MM.1S (cell line): Measurements from ENCODE around the gene TP63.

Experiments
- DNase-seq: peaks from one replicate; pipeline ENCODE4 v3.0.0-alpha.2; 2015
- H2AFZ ChIP-seq: fragments of 300-600 bp; sonication (generic); 2 replicates; pipeline ENCODE4 v1.6.0; 2016; ENCODE audit warnings: antibody characterized with exemption, low read length
- H3F3A ChIP-seq: fragments of 300-600 bp; sonication (generic); 2 replicates; pipeline ENCODE4 v1.6.1; 2016; ENCODE audit warnings: mild to moderate bottlenecking, antibody characterized with exemption, low read length, moderate library complexity, mixed read lengths; ENCODE audit not compliant: insufficient read depth
- H3K27ac ChIP-seq: fragments of 300-600 bp; sonication (generic); 2 replicates; pipeline ENCODE4 v1.5.1; 2016; ENCODE audit warnings: mild to moderate bottlenecking, low read length
- H3K27me3 ChIP-seq: fragments of 300-600 bp; sonication (generic); replicated peaks from 2 replicates; pipeline ENCODE4 v1.6.0; 2016; ENCODE audit warnings: low read length; ENCODE audit not compliant: insufficient read depth
- H3K36me3 ChIP-seq: fragments of 300-600 bp; sonication (generic); replicated peaks from 2 replicates; pipeline ENCODE4 v1.6.1; 2016; ENCODE audit warnings: mild to moderate bottlenecking, low read length, mixed read lengths; ENCODE audit not compliant: insufficient read depth
- H3K4me1 ChIP-seq: fragments of 300-600 bp; sonication (generic); 2 replicates; pipeline ENCODE4 v1.6.1; 2016; ENCODE audit warnings: low read length, mixed read lengths
- H3K4me2 ChIP-seq: fragments of 300-600 bp; sonication (generic); 2 replicates; pipeline ENCODE4 v1.6.0; 2016; ENCODE audit warnings: low read depth, low read length
- H3K4me3 ChIP-seq: fragments of 300-600 bp; sonication (generic); 2 replicates; pipeline ENCODE4 v1.5.1; 2016; ENCODE audit warnings: low read length, mixed read lengths
- H3K79me2 ChIP-seq: fragments of 300-600 bp; sonication (generic); 2 replicates; pipeline ENCODE4 v1.6.1; 2016; ENCODE audit warnings: mixed run types, low read length, mixed read lengths
- H3K9ac ChIP-seq: fragments of 300-600 bp; sonication (generic); 2 replicates; pipeline ENCODE4 v1.6.1; 2016; ENCODE audit warnings: low read length, mixed read lengths
- H3K9me2 ChIP-seq: fragments of 300-600 bp; sonication (generic); replicated peaks from 2 replicates; pipeline ENCODE4 v1.6.1; 2016; ENCODE audit warnings: mild to moderate bottlenecking, low read length, mixed read lengths; ENCODE audit not compliant: insufficient read depth
- H3K9me3 ChIP-seq: fragments of 300-600 bp; sonication (generic); replicated peaks from 2 replicates; pipeline ENCODE4 v1.6.1; 2016; ENCODE audit warnings: mild to moderate bottlenecking, low read length, mixed read lengths; ENCODE audit not compliant: insufficient read depth
- H4K20me1 ChIP-seq: fragments of 300-600 bp; sonication (generic); 2 replicates; pipeline ENCODE4 v1.6.1; 2016; ENCODE audit warnings: mild to moderate bottlenecking, low read length, moderate library complexity, mixed read lengths; ENCODE audit not compliant: insufficient read depth
- CTCF ChIP-seq: fragments of 300-600 bp; sonication (generic); IDR thresholded peaks from 2 replicates; pipeline ENCODE4 v1.5.1; 2016; ENCODE audit warnings: antibody characterized with exemption, low read length, mixed read lengths
- EZH2 ChIP-seq: fragments of 300-600 bp; sonication (generic); optimal IDR thresholded peaks from 2 replicates; pipeline ENCODE3; 2017; ENCODE audit warnings: low read depth, mild to moderate bottlenecking, antibody characterized with exemption, low read length, mixed read lengths
- EZH2phosphoT487 ChIP-seq: fragments of 300-600 bp; sonication (generic); IDR thresholded peaks from 2 replicates; pipeline ENCODE4 v1.6.1; 2018; ENCODE audit warnings: antibody characterized with exemption, low read length

TP63 gene

GRCh38 chr3:189944285-189945145 is 313.3 kb downstream of the TP63 start:
- no peak for TF ChIP-seq EZH2
- TF ChIP-seq CTCF = no peak
- TF ChIP-seq EZH2phosphoT487 = no peak
- H3K4me1 ChIP-seq = no peaks in the 10 kb centered on the region
- no peak for DNase-seq
- H2AFZ ChIP-seq = no peak overlapping the region
- no peak overlapping the region for H3K27ac ChIP-seq
- no peaks in the 10 kb centered on the region for H3K9me2 ChIP-seq
- H3K4me3 ChIP-seq = no peak overlapping the region
- H3K27me3 ChIP-seq = no peaks in the 10 kb centered on the region
- no peaks in the 10 kb centered on the region for H3F3A ChIP-seq
- H3K79me2 ChIP-seq = no peaks in the 10 kb centered on the region
- H3K9me3 ChIP-seq = no peaks in the 10 kb centered on the region
- no peak overlapping the region for H3K4me2 ChIP-seq
- no peaks in the 10 kb centered on the region for H3K36me3 ChIP-seq
- no peak overlapping the region for H3K9ac ChIP-seq
- H4K20me1 ChIP-seq = no peaks in the 10 kb centered on the region

DNA sequence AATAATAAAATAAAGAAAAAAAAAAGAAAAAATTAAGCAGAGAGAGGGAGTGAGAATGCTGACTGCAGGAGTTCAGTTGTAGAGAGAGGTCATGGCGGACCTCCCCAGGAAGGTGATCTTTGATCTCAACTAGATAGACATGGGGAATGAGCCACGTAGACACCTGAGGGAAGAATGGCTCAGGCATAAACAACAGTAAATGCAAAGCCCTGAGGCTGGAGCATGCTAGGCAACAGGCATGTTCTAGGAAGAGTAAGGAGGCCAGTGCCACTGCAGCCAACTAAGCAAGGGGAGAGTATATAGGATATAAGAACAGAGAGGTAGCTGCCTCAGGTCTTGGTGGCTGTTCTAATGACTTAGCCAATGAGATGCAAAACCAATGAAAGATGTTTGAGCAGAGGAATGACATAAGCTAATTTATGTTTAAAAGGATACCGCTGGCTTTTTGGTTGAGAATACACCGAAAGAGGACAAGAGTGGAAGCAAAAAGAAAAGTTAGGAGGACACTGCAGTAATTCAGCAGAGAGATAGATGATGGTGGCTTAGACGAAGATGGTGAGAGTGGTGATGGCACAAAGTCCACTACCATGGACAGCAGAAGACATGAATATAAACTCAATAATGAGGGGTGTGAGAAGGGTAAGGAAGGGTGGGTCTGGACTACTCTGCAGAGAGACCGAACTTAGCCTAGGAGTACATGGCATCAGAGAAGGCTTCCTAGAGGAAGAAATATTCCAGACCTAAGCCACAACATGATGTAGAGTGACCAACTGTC is 314.9 kb downstream of the TP63 start:
- Histone ChIP-seq H4K20me1 (no peaks in the 10 kb centered on the region), H2AFZ (no peak overlapping the region), H3K27me3 (no peaks in the 10 kb centered on the region), H3K9ac (no peak overlapping the region), H3K79me2 (no peaks in the 10 kb centered on the region), H3K27ac (no peak overlapping the region), H3K4me3 (no peak overlapping the region), H3K9me2 (no peaks in the 10 kb centered on the region), H3K4me1 (no peaks in the 10 kb centered on the region), H3K36me3 (no peaks in the 10 kb centered on the region), H3K4me2 (no peak overlapping the region), H3K9me3 (no peaks in the 10 kb centered on the region), H3F3A (no peaks in the 10 kb centered on the region)
- no peak for DNase-seq
- TF ChIP-seq EZH2 (no peak), EZH2phosphoT487 (no peak), CTCF (no peak)
